HG03039 (cell line): Measurements from ENCODE around the gene NAA40.

Experiments
- ATAC-seq: cut with Tn5 transposase; IDR thresholded peaks from one replicate; pipeline ENCODE4 v1.9.1; 2021; ENCODE audit warnings: mild to moderate bottlenecking, moderate library complexity; ENCODE audit not compliant: unreplicated experiment

Gene NAA40

DNA sequence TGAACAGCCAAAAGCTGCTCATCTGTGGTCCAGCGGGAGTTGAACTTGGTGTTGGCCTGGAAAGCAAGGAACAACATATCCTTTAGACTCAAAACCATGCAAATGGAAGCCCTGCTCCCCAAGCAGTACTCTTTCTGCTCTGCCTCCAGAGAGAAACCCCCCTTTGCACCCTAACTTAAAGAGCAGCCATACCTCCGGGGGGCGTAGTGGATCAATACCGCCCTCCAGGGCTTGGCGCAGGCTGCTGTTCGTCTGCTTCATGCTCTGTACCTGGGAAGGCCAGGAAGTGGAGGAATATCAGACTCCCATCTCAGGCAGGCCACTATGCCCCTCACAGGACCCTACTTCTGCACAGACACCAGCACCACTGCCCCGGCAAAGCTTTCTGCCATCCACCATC lies 26.1 kb upstream of the NAA40 start:
- ATAC-seq = no peak

DNA sequence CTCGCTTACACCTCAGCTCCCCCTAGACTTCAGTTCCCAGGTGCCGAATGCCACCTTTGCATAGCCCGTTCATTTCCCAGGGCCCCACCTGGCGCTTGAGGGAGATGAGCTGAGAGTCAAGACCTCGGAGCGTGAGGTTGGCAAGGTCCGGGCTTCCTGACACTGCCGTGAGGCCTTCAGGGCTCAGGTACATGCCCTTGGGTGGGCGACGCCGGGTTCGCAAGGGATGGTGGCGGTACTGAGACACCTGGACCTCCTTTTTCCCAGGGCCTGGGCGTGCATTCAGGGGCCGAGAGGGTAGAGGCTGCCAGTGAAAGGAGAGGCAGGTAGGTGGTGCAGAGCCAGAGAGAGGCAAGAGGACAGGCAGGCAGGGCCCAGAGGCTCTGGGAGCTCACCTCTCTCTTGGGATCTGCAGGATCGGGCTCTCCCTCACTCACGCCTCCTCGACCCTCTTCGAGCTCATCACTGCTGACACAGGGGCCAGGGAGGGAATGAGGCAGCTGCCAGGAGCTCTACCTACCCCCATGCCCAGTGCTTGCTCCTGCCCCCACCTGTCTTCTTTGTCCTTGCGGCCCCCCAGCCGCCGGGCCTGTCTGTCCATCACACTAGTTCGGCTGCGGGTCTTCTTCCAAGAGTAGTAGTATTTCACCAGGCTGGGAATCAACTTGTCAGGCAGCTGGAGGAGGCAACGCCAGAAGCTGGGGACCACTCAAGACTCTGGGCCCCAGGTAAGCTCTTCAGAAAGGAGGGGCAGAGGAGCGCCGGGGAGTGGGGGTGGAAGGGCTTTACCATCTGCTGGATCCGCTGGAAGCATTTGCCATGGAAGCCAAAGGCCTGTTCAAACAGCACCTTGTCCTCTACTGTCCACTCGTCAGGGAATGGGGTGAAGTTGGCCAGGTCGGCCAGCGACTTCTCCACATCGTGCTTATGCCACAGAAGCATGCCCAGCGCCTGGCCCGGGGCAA lies 24.7 kb upstream of the NAA40 start:
- ATAC-seq = no peak

DNA sequence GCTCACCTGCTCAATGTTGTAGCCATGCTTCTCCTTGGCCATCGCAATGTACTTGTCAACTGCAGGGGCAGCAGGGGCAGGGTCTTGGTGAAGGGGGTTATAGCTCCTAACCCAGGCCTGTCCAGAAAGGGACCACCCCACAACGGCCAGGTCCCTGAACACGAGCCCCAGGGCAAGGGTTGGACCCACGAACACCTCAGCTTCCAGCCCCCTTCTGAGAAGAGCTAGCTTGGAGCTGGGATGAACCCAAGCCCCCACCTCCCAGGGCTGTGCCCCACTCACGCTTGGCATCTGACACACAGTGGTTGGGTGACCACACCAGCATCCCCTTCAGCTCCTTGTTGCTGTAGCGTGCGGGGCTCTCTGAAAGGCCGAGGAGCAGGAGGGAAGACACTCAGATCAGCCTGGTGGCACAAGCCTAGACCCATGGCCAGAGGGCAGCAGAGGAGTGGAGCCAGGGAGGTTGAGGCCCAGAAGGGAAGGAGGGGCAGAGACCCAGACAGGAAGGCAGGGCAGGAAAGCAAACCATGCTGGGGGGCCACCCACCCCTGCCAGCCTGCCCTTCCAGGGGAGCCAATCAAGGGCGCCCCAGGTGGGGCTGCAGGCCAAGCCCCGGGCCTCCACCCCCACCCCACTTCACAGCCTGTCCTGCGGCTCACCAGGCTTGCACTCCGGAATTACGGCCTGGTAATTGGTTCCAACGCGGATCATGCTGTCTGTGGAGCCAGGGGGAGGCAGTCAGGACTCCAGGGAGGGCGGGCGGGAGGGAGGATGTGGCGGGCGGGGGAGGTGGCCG lies 23.7 kb upstream of the NAA40 start:
- no peak for ATAC-seq

DNA sequence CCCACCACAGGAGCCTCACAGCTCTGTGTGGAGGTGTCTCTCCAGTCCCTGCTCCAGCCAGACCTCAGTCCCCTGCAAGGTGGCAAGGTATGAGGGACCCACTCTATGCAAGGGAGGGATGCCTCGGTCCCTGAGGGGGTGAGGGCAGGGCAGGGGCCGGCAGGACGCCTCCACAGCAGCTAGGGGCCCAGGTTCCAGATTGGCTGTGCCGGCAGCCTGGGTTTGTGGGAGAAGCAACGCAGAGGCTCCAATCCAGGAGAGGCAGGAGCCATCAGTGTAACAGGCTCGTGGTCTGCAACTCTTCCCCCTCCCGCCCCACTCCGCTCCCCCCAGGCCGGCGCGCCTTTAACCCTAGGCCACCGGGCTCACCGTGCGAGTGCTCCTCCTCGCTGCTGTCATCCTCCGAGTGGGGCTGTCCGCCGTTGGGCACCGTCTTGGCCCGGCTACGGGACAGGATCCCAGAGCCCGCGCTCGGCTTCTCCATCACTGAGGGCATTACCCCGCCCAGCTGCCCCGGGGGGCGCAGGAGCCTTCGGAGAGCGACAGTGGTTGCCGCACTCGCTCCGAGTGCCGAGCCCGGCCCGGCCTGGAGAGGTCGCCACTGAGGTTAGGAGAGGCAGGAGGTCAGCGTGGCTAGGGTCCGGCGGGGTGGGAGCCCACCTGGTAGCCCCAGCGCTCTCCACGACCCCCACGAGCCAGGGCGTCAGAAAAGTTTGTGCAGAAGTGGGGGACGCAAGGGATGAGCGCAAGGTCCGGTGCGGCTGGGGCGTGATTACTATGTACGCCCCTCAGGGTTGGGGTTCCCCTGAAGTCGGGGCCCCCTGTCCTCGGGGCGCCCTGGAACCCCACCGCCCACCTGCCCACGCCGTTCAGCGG lies 22.6 kb upstream of the NAA40 start:
- ATAC-seq = no peak

DNA sequence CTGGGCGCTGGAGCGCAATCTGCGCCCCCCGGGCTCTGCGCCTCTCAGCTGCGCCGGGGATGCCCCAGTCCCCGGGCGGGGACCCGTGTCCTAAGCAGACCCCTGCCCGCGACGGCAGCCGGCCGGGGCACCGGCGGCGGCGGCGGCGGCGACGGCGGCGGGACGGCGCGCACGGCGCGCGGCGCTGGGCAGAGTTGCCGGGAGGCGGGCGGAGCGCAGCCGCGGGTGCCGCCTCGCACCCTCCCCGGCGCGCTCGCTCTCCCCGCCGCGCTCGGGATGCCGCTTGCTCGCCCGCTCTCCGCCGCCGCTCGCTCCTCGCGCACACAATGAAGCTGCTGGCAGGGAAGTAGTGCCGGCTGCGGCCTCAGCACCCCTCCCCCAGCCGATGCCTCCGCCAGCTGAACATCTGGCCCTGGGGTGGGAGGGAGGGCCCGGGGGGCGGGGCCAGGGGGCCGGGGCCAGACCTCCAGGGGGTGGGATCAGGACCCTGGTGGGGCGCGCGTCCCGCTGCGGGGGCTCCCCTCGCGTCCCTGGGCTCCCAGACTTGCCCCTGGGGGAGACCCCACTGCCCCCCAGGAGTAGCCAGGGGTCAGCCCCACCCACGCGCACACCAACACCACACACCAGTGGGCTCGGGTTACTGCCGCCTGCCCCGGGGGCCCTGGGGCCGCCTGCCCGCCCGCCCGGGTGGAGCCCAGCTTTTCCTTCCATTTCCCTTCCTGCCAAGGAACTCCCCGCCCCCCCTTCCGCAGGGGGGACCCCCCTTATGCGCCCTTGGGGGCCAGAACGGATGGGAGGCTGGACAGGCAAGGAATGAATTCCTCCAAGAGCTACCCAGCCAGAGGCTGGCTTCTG lies 21.7 kb upstream of the NAA40 start, which contains the start of gene RCOR2:
Gene RCOR2, minus strand, starts transcription at position 328 of the 855 bp plus-strand sequence. CDS start 708 bp downstream, outside the sequence.
- ATAC-seq = no peak

DNA sequence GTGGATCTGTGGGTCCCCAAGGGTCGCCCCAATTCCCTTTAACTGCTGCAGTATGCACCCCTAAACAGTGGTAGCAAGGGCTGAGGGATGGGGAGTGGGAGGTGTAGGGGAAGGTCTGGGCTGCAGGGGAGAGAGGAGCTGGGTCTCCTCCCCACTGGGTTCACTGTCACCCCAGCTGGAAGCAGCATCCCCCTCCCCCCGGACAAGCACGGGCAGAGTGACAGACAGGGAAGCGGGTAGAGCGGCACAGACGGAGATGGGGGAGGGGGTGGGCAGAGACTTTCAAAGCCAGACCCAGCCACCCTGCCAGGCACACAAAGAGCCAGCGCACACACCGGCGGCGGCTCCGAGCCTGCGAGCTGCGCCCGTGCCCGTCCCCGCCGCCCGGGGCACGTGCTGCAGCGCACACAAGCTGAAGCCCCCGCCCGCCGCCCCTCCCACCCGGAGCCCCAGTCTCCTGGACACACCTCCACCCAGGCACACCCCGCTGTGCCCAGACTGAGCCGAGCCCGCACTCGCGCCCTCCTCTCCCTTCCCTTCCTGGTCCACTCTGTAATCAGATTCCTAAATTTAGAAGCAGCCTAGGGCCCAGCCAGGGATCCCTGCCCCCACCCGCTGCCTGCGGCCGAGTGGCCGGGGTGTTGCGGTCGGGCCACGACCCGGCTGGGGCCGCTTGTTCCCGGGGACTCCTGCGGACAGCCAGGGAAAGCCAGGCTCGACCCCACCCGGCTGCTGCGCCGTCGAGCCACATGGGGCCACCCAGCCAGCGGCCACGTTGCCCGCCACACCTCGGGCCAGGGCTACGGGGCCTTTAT lies 20.9 kb upstream of the NAA40 start:
- no peak for ATAC-seq

DNA sequence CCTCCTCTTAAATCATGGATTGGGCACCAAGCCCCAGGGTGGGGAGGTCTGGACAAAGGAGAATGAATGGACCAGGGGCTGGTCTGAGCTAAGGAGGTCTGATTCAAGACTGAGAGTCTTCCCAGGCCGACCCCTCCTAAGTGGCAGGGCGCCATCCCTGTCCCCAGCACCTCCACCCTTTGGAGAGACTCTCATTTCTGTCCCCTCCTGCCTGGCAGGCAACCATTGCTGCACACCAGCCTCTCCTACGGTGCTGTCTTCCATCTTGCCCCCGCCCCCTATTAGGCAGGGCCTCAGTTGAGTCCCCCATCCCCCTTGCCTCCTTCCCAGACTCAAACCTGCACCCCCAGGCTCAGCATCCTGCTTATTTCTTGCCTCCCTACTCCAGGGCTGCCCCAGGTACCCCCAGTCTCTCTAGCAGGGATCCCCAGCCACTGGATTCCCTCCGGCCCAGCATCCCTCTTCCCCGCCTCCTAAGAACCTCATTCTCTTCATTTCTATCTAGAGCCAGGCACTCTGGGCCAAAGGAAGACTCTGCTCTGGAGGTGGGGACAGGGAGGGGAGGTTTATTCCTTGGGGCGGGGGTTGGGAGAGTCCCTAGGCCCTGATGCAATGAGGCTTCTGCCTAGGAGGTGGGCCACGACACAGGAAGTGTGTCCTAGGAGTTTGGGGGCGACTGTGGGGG lies 20.2 kb upstream of the NAA40 start:
- no peak for ATAC-seq

DNA sequence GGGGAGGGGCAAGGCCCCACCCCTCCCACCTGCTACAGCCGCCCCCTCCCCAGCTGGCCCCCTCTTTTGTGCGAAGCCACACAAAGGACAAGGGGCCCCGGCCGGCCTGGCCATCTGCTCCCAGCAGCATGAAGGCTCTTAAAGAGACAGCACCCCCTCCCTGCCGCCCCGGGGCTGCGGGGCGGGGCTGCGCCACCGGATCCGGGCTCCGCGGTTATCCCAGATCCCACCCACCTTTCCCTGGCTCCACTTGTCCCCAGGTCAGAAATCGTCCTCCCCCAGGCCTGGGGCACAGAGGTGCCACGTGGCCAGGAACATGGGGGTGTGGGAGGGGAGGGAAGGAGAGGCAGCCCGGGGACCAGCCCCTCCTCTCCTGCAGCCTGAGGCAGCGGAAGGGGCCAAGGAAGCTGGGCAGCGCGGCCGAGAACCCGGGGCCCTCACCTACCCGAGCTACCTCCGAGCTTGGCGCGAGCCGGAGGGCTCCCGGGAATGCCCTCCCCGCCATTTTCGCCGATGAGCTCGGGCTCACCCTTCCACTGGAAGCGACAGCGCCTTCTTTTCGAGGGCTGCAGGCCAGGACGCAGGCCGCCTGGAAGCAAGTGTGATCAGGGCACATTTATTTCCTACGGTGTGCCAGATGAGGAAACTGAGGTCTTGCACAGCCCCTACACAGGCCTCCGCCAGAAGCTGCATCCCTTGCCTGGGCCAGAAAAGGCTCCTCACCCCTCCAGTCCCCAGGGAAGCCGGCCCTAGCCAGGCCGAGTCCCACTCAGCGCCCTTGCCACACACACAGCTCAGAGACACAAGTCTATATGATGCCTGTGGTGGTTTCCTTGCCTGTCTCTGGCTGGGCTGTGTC lies 19.3 kb upstream of the NAA40 start:
- no peak for ATAC-seq

DNA sequence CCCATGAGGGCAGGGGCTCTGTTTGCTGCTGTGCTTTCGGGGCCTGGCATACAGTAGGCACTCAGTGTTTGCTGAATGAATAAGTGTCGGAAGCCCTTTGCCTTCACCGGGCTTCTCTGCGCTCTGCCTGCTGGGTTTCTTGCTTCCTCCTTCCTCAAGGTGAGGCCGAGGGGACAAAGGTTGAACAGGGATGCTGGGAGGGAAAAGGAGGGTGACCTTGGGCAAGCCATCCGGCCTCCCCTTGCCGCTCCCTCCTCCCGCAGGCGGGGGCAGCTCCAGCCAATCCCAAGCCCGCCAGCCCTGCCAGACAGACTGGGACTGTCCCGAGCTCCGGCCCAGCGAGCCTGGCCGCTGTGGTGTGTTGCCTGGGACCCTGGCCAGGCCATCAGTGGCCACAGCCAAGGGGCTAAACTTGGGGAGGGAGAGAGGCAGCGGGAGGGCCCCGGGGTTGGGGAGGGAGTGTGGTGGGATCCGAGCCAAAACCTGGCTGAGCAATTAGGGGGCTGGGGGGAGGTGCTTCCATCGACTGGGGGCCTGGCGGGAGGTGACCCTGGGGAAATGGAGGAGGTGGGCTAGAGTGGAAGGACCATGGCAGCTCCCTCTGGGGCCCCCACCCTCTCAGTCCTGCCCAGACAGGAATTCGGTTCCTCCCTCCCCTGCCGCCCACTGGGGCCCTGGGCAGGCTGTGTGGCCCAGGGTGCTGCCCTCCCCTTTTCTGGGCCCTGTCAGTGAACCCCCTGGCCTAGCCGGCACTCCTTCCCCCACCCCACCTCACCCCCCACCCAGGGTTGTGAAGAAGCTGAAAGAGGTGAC lies 18.5 kb upstream of the NAA40 start:
- no peak for ATAC-seq

DNA sequence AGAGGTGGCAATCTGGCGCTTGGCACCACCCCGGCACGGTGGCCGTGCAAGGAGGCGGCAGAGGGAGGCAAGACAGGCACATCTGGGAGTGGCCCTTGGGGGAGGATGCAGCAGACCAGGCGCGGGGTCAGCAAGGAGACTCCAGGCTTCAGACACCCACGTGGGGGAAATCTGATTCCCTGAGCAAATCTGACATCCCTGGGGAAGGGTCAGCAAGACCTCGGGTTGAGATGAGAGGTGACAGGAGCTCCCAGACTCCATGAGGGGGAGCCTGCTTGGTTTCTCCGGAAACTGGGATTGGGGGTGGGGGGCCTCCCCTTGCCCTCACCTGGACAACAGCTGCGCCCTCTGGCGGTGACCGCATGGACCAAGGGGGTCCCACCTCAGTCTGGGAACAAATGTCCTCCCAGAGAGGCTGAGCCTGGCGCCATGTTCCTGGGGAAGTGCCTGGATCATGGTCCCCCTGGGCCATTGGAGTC lies 17.8 kb upstream of the NAA40 start:
- ATAC-seq = no peak

DNA sequence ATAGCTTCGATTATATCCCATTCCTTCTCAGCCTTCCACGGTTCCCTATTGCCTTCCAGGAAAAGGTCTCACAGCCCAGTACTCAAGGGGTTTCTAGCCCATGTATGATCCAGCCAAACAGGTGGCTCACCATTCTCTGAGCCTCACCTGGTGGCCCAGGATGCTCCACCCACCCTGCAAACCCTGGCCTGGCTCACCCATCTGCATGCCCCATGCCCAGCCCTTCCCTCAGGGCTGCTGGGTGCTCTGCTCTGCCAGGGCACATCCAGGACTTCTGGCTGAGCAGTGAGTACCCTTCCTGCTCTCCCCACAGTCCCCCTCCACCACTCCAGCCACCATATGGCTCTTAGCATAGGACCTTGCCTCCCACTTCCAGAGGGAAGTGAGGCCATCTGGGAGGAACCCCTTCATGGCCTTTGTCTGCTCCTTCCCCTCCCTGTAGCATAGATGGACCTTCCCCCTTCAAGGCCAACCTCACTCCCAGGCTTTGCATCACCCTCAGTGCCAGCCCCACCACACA lies 16.1 kb upstream of the NAA40 start:
- ATAC-seq = no peak

DNA sequence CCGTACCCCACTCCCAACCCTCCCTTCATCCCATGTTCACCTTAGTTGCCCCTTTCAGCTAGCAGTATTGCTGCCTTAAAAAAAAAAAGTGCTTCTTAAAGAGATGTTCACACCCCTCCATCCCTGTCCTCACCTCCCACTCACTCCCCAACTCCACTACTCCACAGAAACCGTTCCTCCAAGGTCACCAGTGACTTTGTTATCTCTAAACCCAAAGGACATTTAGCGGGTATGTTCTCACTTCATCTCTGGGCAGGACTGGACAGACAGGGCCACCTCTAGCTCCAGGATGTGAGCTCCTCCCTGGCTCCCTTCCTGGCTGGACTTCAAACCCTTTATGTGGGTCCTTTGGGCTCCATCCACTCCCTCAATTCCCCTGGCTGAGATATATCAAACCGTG lies 15.5 kb upstream of the NAA40 start:
- no peak for ATAC-seq

DNA sequence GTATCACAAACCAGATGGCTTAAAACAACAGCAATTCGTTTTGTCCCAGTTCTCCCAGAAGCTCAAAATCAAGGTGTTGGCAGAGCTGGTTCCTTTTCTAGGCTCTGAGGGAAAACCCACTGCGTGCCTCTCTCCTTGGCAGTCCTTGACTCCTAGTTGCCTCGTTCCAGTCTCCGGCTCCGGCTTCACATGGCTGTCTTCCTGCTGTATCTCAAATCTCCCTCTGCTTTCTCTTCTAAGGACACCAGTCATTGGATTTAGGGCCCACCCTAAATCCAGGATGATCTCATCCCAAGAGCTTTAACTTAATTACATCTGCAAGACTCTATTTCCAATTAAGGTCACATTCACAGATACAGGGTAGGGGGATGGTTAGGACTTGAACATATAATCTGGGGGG lies 9.2 kb upstream of the NAA40 start:
- no peak for ATAC-seq

DNA sequence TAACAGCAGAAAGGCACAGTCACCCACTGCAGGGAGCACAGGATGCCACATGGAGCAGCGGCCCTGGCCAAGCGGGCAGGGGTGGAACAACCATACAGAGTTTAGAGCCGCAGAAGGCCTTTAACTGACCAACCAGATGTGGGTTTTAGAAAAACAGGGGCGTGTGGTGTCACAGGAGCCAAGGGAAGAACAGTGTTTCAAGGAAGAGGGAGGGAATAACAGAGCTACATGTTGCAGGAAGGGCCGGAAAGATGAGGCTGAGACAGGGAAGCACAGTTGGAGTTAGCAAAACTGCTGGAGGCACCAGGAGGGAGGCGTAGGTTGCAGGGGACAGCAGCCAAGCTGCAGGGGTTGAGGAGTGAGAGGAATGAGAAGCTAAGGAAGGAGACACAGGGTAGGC lies 7.8 kb upstream of the NAA40 start:
- no peak for ATAC-seq

DNA sequence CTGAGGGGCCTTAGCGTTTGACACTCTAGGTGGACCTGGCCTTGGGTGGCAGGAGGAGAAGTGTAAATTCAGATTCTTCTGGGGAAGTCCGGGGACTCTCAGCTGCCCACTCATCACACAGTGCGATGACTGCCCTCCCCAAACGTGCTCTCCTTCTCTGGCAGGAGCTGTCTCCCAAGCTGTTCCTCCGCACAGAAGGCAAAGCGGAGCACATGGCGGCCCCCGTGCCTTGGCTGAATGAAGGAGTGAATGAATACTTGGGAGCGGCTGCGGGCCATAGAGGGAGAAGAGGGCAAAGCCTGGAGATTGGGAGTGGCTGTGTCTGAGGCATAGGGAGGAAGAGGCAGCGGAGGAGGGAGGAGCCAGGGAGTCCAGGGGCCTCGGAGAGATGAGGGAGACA lies 6.9 kb upstream of the NAA40 start:
- no peak for ATAC-seq

DNA sequence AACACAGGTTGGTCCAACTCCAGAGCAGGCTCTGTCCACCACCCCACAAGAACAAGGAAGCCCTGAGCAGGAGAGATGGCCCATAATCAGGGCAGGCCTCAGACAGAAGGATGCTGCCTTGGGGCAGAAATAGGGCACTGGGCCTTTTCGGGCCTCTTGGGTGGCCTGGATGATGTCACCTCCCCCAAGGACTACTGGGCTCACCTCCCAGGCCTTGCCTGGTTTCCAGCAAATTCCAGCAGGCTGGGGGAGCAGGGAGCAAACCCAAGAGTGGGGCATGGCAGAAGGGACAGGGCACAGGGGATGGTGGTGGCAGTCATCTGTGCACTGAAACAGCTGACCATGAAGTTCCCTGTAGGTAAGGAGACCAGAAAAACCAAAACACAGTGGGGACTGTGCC lies 5.3 kb upstream of the NAA40 start:
- no peak for ATAC-seq
